Spleen (tissue), 11 donors: ENCODE data around the gene CMTM8. TPM values are rescaled to one million over a fixed set of nuclear protein-coding genes. Genes with fewer than 3 reads are reported as not detected.

ENCODE experiments used
- DNase-seq: peaks from one replicate; pipeline ENCODE4 v3.0.0-alpha.2; 2020
- H3K27ac ChIP-seq, 8 donors: fragments of 200-600 bp; sonication (generic) in 7 of 8; 1 replicate in 4 of 8; 2 replicates in 4 of 8; pipeline versions ENCODE4 v1.5.0 to v1.8.0; 2016 to 2021; ENCODE audit warnings: inconsistent platforms in 4 of 8, mild to moderate bottlenecking in 4 of 8, moderate library complexity in 1 of 8
- H3K27me3 ChIP-seq, 7 donors: fragments of 200-600 bp; sonication (generic) in 6 of 7; replicated peaks in 1 of 7; 1 replicate in 4 of 7; 2 replicates in 3 of 7; pipeline versions ENCODE4 v1.5.0 to v1.8.0; 2016 to 2021; ENCODE audit warnings: inconsistent platforms in 3 of 7, mild to moderate bottlenecking in 1 of 7
- H3K36me3 ChIP-seq, 6 donors: fragments of 200-600 bp; sonication (generic) in 5 of 6; 1 replicate in 4 of 6; 2 replicates in 2 of 6; pipeline versions ENCODE4 v1.5.0 to v1.8.0; 2016 to 2021; ENCODE audit warnings: inconsistent platforms in 2 of 6
- H3K4me1 ChIP-seq, 6 donors: fragments of 200-600 bp; sonication (generic) in 5 of 6; 1 replicate in 3 of 6; 2 replicates in 3 of 6; pipeline versions ENCODE4 v1.5.0 to v1.8.0; 2016 to 2021; ENCODE audit warnings: inconsistent platforms in 3 of 6
- H3K4me3 ChIP-seq, 8 donors: fragments of 200-600 bp; sonication (generic) in 7 of 8; 1 replicate in 4 of 8; 2 replicates in 4 of 8; pipeline versions ENCODE4 v1.5.0 to v1.8.0; 2016 to 2021; ENCODE audit warnings: inconsistent platforms in 4 of 8, mild to moderate bottlenecking in 4 of 8, moderate library complexity in 2 of 8
- H3K9me3 ChIP-seq, 8 donors: fragments of 200-600 bp; sonication (generic) in 7 of 8; 1 replicate in 4 of 8; 2 replicates in 4 of 8; pipeline versions ENCODE4 v1.5.0 to v1.8.0; 2016 to 2021; ENCODE audit warnings: inconsistent platforms in 4 of 8
- POLR2A ChIP-seq, 3 donors: fragments of 450-650 bp; IDR thresholded peaks; one replicate each; pipeline ENCODE4 v1.5.1; 2017; ENCODE audit warnings: antibody characterized with exemption in 3 of 3, mild to moderate bottlenecking in 1 of 3
- POLR2AphosphoS5 ChIP-seq, 3 donors: sonication (generic); formaldehyde crosslinking; IDR thresholded peaks; one replicate each; pipeline ENCODE4 v1.5.1; 2017; ENCODE audit warnings: antibody characterized with exemption in 3 of 3
- WGBS, 5 donors: extraction: QIAGEN DNeasy Blood & Tissue Kit in 3 of 5; methylation state at CpG; one replicate each; pipeline versions ENCODE4 v1.1.5 to v1.1.7; 2013 to 2018; 5-methylcytosine and 5-hydroxymethylcytosine counted together
- intact Hi-C: fragments of 100-400 bp; cut with DNase I; formaldehyde crosslinking; loops from one replicate; pipeline ENCODE4 v1.15.0; 2023; ENCODE audit warnings: low total_unique reads
- polyA plus RNA-seq, 3 donors: library from polyadenylated mRNA; stranded (reverse); fragments of 200-250 nt; gene quantifications; one replicate each; pipeline ENCODE4 v1.2.1, GENCODE V29; 2013
- total RNA-seq, 7 donors: library from RNA; depleted of rRNA in 3 of 7; stranded (reverse); fragments of >200 nt in 3 of 7; fragmentation: NEBNext Ultra II Directional in 4 of 7; extraction: Animal tissue kit (Norgen Biotek cat#: 25700) in 4 of 7; gene quantifications; one replicate each; pipeline versions ENCODE4 v1.1.0 to v1.2.1, GENCODE V29; 2016 to 2021
- TF ChIP-seq, protein P1 (sequence below), 11 experiments: fragments of 200-600 bp in 7 of 11; fragments of 450-650 bp in 4 of 11; sonication (generic) in 4 of 11; IDR thresholded peaks in 8 of 11; conservative IDR thresholded peaks in 3 of 11; 1 replicate in 7 of 11; 2 replicates in 4 of 11; pipeline versions ENCODE4 v1.4.0 to v1.8.0; 2016 to 2021; ENCODE audit warnings: antibody characterized with exemption in 11 of 11, inconsistent platforms in 4 of 11, mild to moderate bottlenecking in 1 of 11
- donor health status: healthy with polysubstance abuse.
- donor health status: DM: no; HTN: no; CAD: no; lungs with moderate emphysema.
- donor health status: DM: no; HTN: no; CAD: no.
- donor health status: Bipolar disorder and iron deficiency.
- donor health status: healthy.
- donor health status: DM: no; HTN: no; CAD: no.
- donor health status: DM: yes; HTN: yes; CAD: no.

The CMTM8 gene
- total and polyA plus RNA-seq, 10 donors, result 0.61 to 3.5 (median 1.6) TPM

DNA sequence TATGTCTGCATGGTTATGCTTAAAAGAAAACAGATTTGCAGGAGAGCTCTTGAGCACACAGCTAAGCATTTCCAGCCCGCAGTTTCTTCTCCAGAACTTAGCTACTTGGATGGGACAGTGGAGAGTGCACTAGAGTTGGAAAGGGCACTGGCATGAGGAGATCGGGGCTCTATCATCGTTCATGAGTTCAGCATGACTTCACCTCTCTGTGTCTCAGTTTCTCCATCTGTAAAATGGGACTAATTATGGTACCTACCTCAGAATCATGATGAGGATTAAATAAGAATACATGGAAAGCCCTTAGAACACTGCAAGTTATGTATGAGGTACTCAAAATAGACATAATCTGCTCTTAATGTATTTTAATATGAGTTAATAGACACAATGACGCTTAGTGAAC lies 69.9 kb downstream of the CMTM8 start:
- no peak overlapping the region for H3K27ac ChIP-seq
- 96 to 98% (median 97%) methylated on average over 4 of the region's 4 CpGs for WGBS, 5 donors
- peaks cover 2 to 33% (median 14%) of the 10 kb centered on the region in 6 donors for H3K4me1 ChIP-seq
- H3K27me3 ChIP-seq, result peaks cover 0 to 7% (median 0%) of the 10 kb centered on the region in 7 donors
- TF ChIP-seq, protein P1, sequence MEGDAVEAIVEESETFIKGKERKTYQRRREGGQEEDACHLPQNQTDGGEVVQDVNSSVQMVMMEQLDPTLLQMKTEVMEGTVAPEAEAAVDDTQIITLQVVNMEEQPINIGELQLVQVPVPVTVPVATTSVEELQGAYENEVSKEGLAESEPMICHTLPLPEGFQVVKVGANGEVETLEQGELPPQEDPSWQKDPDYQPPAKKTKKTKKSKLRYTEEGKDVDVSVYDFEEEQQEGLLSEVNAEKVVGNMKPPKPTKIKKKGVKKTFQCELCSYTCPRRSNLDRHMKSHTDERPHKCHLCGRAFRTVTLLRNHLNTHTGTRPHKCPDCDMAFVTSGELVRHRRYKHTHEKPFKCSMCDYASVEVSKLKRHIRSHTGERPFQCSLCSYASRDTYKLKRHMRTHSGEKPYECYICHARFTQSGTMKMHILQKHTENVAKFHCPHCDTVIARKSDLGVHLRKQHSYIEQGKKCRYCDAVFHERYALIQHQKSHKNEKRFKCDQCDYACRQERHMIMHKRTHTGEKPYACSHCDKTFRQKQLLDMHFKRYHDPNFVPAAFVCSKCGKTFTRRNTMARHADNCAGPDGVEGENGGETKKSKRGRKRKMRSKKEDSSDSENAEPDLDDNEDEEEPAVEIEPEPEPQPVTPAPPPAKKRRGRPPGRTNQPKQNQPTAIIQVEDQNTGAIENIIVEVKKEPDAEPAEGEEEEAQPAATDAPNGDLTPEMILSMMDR (IDR thresholded peaks at IDR 0.05 in 8 of 11, conservative IDR thresholded peaks at IDR 0.05 in 3 of 11), result no peak
- TF ChIP-seq POLR2AphosphoS5 (IDR thresholded peaks at IDR 0.05) (no peak), POLR2A (IDR thresholded peaks at IDR 0.05) (no peak)
- H3K36me3 ChIP-seq, result no peaks in the 10 kb centered on the region
- H3K9me3 ChIP-seq, result no peaks in the 10 kb centered on the region
- no peak for DNase-seq
- no peak overlapping the region for H3K4me3 ChIP-seq
- intact Hi-C loops, result loop anchor here (10.0 kb wide), 1 partner anchor 356 kb away; no protein-coding TSS in a partner anchor

DNA sequence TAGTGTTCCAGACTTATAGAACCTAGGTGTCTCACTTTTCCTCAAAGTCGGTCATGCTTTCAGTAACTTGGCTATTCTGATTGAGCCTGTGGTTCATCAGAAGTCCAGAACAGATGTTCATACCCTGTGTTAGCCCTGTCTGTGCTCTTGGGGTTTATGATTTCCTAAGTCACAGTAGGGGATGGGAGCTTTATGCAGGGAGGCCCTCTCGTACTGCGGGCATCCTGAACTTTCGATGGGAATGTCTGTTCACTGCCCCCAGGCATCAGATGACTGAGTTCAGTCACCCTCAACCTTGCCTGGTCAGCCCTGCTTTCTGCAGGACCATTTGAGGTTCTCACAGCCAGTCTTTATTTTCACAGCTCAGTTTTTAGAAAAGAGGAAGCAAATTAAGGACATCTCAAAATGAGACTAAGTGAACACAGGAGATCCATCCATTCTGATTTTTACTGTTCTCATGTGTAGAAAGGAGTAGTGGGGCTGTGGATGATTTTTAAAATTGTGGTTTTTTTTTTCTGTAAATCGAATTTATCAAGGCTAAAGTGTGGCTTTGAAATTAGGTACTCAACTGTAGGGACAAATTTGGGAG lies 71.3 kb downstream of the CMTM8 start:
- WGBS, 5 donors, result 48 to 65% (median 59%) methylated on average over 5 of the region's 5 CpGs
- peaks cover 2 to 31% (median 11%) of the 10 kb centered on the region in 6 donors for H3K4me1 ChIP-seq
- peaks cover 0 to 7% (median 0%) of the 10 kb centered on the region in 7 donors for H3K27me3 ChIP-seq
- TF ChIP-seq, protein P1 (IDR thresholded peaks at IDR 0.05 in 8 of 11, conservative IDR thresholded peaks at IDR 0.05 in 3 of 11), result no peak
- TF ChIP-seq POLR2A (IDR thresholded peaks at IDR 0.05) (no peak), POLR2AphosphoS5 (IDR thresholded peaks at IDR 0.05) (no peak)
- no peak overlapping the region for H3K4me3 ChIP-seq
- no peak overlapping the region for H3K27ac ChIP-seq
- no peak for DNase-seq
- H3K9me3 ChIP-seq, result no peaks in the 10 kb centered on the region
- H3K36me3 ChIP-seq, result no peaks in the 10 kb centered on the region
- intact Hi-C loops, result loop anchor here (10.0 kb wide), 1 partner anchor 355 kb away; no protein-coding TSS in a partner anchor

DNA sequence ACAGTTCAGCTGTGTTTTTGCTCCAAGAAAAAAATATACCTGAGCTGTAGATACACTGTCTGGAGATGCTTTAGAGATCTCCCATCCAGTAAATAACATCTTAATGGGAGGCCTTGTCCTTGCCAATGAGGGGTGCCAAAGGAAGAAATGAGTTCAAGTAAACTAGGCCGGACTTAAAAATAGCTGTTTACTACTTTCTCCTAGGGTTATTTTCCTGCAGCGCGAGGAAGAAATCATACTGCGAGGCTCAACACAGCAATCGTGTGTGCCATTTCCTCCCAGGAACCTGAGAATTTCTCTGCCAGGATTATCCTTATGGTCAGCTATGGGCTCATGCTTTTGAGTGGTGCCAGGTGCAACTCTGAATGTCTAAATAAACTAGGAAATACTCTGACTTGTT lies 71.9 kb downstream of the CMTM8 start:
- DNase-seq, result no peak
- H3K9me3 ChIP-seq, result no peaks in the 10 kb centered on the region
- H3K4me3 ChIP-seq, result no peak overlapping the region
- H3K36me3 ChIP-seq, result no peaks in the 10 kb centered on the region
- 59 to 72% (median 71%) methylated on average over 5 of the region's 5 CpGs for WGBS, 5 donors
- no peak overlapping the region for H3K27ac ChIP-seq
- peaks cover 0 to 7% (median 0%) of the 10 kb centered on the region in 7 donors for H3K27me3 ChIP-seq
- TF ChIP-seq POLR2A (IDR thresholded peaks at IDR 0.05), result no peak
- no peak for TF ChIP-seq POLR2AphosphoS5 (IDR thresholded peaks at IDR 0.05)
- TF ChIP-seq, protein P1 (IDR thresholded peaks at IDR 0.05 in 8 of 11, conservative IDR thresholded peaks at IDR 0.05 in 3 of 11), result no peak
- H3K4me1 ChIP-seq, result peaks cover 2 to 31% (median 11%) of the 10 kb centered on the region in 6 donors
- intact Hi-C loops, result no loop called here

DNA sequence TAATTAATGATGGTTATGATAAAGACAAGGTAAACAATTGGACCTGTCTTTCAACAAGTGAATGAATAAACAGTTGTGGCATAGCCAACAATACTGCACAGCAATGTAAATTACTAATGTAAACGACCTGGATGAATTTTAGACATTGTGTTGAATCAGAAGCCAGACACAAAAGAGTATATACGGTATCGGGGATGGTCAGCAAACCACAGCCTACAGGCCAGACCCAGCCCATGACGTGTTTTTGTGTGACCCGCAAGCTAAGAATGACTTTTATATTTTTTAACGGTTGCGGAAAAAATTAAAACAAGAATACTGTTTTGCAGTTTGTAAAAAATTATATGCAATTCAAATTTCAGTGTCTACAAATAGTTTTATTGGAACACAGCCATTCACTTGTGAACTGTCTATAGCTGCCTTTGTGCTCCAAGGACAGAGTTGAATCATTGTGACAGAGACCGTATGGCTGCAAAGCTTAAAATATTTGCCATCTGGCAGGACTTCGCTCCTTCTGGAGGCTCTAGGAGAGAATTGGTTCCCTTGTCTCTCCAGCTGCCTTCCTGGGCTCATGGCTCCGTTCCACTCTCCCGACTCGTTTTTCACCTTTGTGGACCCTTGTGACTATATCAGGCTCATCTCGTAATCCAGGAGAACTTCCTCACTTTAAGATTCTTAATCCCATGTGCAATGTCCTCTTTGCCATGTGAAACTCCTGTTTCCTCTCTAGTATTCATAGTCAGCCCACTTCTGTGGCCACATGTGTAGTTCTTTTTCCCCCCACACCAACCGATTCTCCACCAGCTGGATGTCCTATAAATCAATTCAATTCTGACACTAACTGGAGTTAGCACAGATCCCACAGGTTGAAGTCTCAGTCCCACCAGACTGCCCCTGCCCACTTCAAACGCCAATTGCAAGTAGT lies 72.7 kb downstream of the CMTM8 start:
- Histone ChIP-seq H3K36me3 (no peaks in the 10 kb centered on the region), H3K27ac (no peak overlapping the region), H3K4me3 (no peak overlapping the region), H3K4me1 (peaks cover 2 to 31% (median 11%) of the 10 kb centered on the region in 6 donors), H3K27me3 (peaks cover 0 to 7% (median 0%) of the 10 kb centered on the region in 7 donors), H3K9me3 (no peaks in the 10 kb centered on the region)
- TF ChIP-seq, protein P1 (IDR thresholded peaks at IDR 0.05 in 8 of 11, conservative IDR thresholded peaks at IDR 0.05 in 3 of 11), result no peak
- TF ChIP-seq POLR2A (IDR thresholded peaks at IDR 0.05) (no peak), POLR2AphosphoS5 (IDR thresholded peaks at IDR 0.05) (no peak)
- no peak for DNase-seq
- WGBS, 5 donors, result 67 to 76% (median 71%) methylated on average over 15 of the region's 15 CpGs
- intact Hi-C loops, result no loop called here
